GM23248 (cell line): ENCODE results near the gene CHRNA4. TPM values are rescaled to one million over a fixed set of nuclear protein-coding genes. Genes with fewer than 3 reads are reported as not detected.

Source experiments
- DNase-seq: peaks from one replicate; pipeline ENCODE4 v3.0.0-alpha.2; 2015
- H2AFZ ChIP-seq: fragments of 200-600 bp; sonication (generic); 2 replicates; pipeline ENCODE4 v1.6.1; 2016; ENCODE audit warnings: antibody characterized with exemption
- H3F3A ChIP-seq: fragments of 200-600 bp; sonication (generic); 2 replicates; pipeline ENCODE4 v1.6.1; 2016; ENCODE audit warnings: mild to moderate bottlenecking, antibody characterized with exemption, mixed run types; ENCODE audit not compliant: insufficient read depth
- H3K27ac ChIP-seq: fragments of 200-600 bp; sonication (generic); 2 replicates; pipeline ENCODE4 v1.5.1; 2016; ENCODE audit warnings: mild to moderate bottlenecking
- H3K27me3 ChIP-seq: fragments of 200-600 bp; sonication (generic); replicated peaks from 2 replicates; pipeline ENCODE4 v1.6.1; 2016; ENCODE audit warnings: mild to moderate bottlenecking; ENCODE audit not compliant: insufficient read depth
- H3K36me3 ChIP-seq: fragments of 200-600 bp; sonication (generic); 2 replicates; pipeline ENCODE4 v1.6.1; 2016; ENCODE audit warnings: low read depth, mild to moderate bottlenecking
- H3K4me1 ChIP-seq: fragments of 200-600 bp; sonication (generic); 2 replicates; pipeline ENCODE4 v1.6.1; 2016; ENCODE audit warnings: mild to moderate bottlenecking; ENCODE audit not compliant: insufficient read depth
- H3K4me2 ChIP-seq: fragments of 200-600 bp; sonication (generic); one replicate; pipeline ENCODE4 v1.6.1; 2016; ENCODE audit warnings: mild to moderate bottlenecking; ENCODE audit not compliant: unreplicated experiment
- H3K4me3 ChIP-seq: fragments of 200-600 bp; sonication (generic); 2 replicates; pipeline ENCODE4 v1.5.1; 2016; ENCODE audit warnings: mild to moderate bottlenecking
- H3K79me2 ChIP-seq: fragments of 200-600 bp; sonication (generic); 2 replicates; pipeline ENCODE4 v1.6.1; 2016; ENCODE audit warnings: mild to moderate bottlenecking; ENCODE audit not compliant: insufficient read depth
- H3K9ac ChIP-seq: fragments of 200-600 bp; sonication (generic); 2 replicates; pipeline ENCODE4 v1.6.1; 2016; ENCODE audit warnings: mild to moderate bottlenecking
- H3K9me2 ChIP-seq: fragments of 200-600 bp; sonication (generic); 2 replicates; pipeline ENCODE4 v1.6.1; 2016; ENCODE audit warnings: mixed run types, mild to moderate bottlenecking, moderate library complexity; ENCODE audit not compliant: insufficient read depth
- H3K9me3 ChIP-seq: fragments of 200-600 bp; sonication (generic); one replicate; pipeline ENCODE4 v1.6.1; 2017; ENCODE audit warnings: low read depth
- H4K20me1 ChIP-seq: fragments of 200-600 bp; sonication (generic); 2 replicates; pipeline ENCODE4 v1.6.0; 2016; ENCODE audit not compliant: insufficient read depth
- EZH2 ChIP-seq: fragments of 200-600 bp; sonication (generic); IDR thresholded peaks from 2 replicates; pipeline ENCODE4 v1.6.1; 2018; ENCODE audit warnings: antibody characterized with exemption, mild to moderate bottlenecking; ENCODE audit not compliant: insufficient read depth, poor library complexity, severe bottlenecking
- EZH2phosphoT487 ChIP-seq: fragments of 200-600 bp; sonication (generic); IDR thresholded peaks from 2 replicates; pipeline ENCODE4 v1.6.1; 2018; ENCODE audit warnings: antibody characterized with exemption, moderate library complexity, mild to moderate bottlenecking, low read depth; ENCODE audit not compliant: insufficient read depth
- WGBS, 2 experiments: methylation state at CpG; one replicate each; pipeline ENCODE4 v1.1.6; 2015 to 2017; ENCODE audit warnings: low lambda C conversion rate in 2 of 2, low coverage in 1 of 2; ENCODE audit errors: missing lambda C conversion rate in 2 of 2; 5-methylcytosine and 5-hydroxymethylcytosine counted together
- in situ Hi-C: fragments of 300-500 bp; cut with MboI; formaldehyde crosslinking; loops from 2 replicates; pipeline ENCODE4 v1.15.0; 2020
- polyA plus RNA-seq: library from polyadenylated mRNA; unstranded; fragments of >200 nt; fragmentation: Nextera tagmentation; extraction: Ambion mirVana; gene quantifications from 2 replicates; pipeline ENCODE4 v1.2.1, GENCODE V29; 2016
- total RNA-seq: library from RNA; depleted of rRNA; stranded (reverse); fragments of >200 nt; shearing (Covaris generic); gene quantifications from 2 replicates; pipeline ENCODE4 v1.2.3, GENCODE V29; 2014

CHRNA4 gene
- total and polyA plus RNA-seq, 2 experiments from 2014 or later = not detected

GRCh38 chr20:63350196-63350595 is 11.0 kb downstream of the CHRNA4 start:
- Histone ChIP-seq H2AFZ (no peak overlapping the region), H3K4me3 (no peak overlapping the region), H3K4me1 (no peaks in the 10 kb centered on the region), H4K20me1 (no peaks in the 10 kb centered on the region), H3K4me2 (no peak overlapping the region), H3F3A (no peaks in the 10 kb centered on the region), H3K9ac (no peak overlapping the region), H3K9me2 (no peaks in the 10 kb centered on the region), H3K27ac (no peak overlapping the region), H3K79me2 (no peaks in the 10 kb centered on the region), H3K27me3 (0 out of 2 replicates have a peak, but pooled peaks cover 3% of the 10 kb centered on the region), H3K36me3 (no peaks in the 10 kb centered on the region), H3K9me3 (no peaks in the 10 kb centered on the region)
- in situ Hi-C loops = no loop called here
- no peak for TF ChIP-seq EZH2phosphoT487
- TF ChIP-seq EZH2 = no peak
- WGBS, 2 experiments = 88 to 91% methylated on average over 21 to 32 of the region's 33 CpGs
- DNase-seq = no peak

- WGBS, 2 experiments = 78 to 82% methylated on average over 25 to 29 of the region's 29 CpGs
These were observed 11.6 kb downstream of the CHRNA4 start for GRCh38 chr20:63349516-63349895.

GRCh38 chr20:63348828-63349515 is 12.2 kb downstream of the CHRNA4 start:
- Histone ChIP-seq H3K36me3 (no peaks in the 10 kb centered on the region), H3K79me2 (no peaks in the 10 kb centered on the region), H2AFZ (no peak overlapping the region), H3K9me2 (no peaks in the 10 kb centered on the region), H3K4me1 (no peaks in the 10 kb centered on the region), H4K20me1 (no peaks in the 10 kb centered on the region), H3F3A (no peaks in the 10 kb centered on the region), H3K9ac (no peak overlapping the region), H3K27me3 (no peaks in the 10 kb centered on the region; the same call in 1 of the 2 replicates), H3K4me2 (no peak overlapping the region), H3K4me3 (no peak overlapping the region), H3K27ac (no peak overlapping the region), H3K9me3 (no peaks in the 10 kb centered on the region)
- in situ Hi-C loops = no loop called here
- no peak for DNase-seq
- TF ChIP-seq EZH2phosphoT487 (no peak), EZH2 (no peak)
- 70 to 72% methylated on average over 24 of the region's 29 CpGs for WGBS, 2 experiments

More at GRCh38 chr20:63349516-63349895, 11.6 kb downstream of the CHRNA4 start:
- H3K36me3 ChIP-seq = no peaks in the 10 kb centered on the region
- H3K4me1 ChIP-seq = no peaks in the 10 kb centered on the region
- H2AFZ ChIP-seq = no peak overlapping the region
- no peaks in the 10 kb centered on the region for H3K27me3 ChIP-seq
- no peak for DNase-seq
- H3K9me2 ChIP-seq = no peaks in the 10 kb centered on the region
- no peak overlapping the region for H3K27ac ChIP-seq
- no peak overlapping the region for H3K4me3 ChIP-seq
- H3K79me2 ChIP-seq = no peaks in the 10 kb centered on the region
- in situ Hi-C loops = no loop called here
- H3K4me2 ChIP-seq = no peak overlapping the region
- H4K20me1 ChIP-seq = no peaks in the 10 kb centered on the region
- TF ChIP-seq EZH2 (no peak), EZH2phosphoT487 (no peak)
- no peak overlapping the region for H3K9ac ChIP-seq
- no peaks in the 10 kb centered on the region for H3K9me3 ChIP-seq
- no peaks in the 10 kb centered on the region for H3F3A ChIP-seq

GRCh38 chr20:63347950-63348827 is 13.0 kb downstream of the CHRNA4 start:
- Histone ChIP-seq H3K9ac (no peak overlapping the region), H3K9me2 (no peaks in the 10 kb centered on the region), H3K4me2 (no peak overlapping the region), H3K27me3 (no peaks in the 10 kb centered on the region; the same call in 1 of the 2 replicates), H3F3A (no peaks in the 10 kb centered on the region), H4K20me1 (no peaks in the 10 kb centered on the region), H3K4me3 (no peak overlapping the region), H3K27ac (no peak overlapping the region), H3K36me3 (no peaks in the 10 kb centered on the region), H3K4me1 (no peaks in the 10 kb centered on the region), H3K79me2 (no peaks in the 10 kb centered on the region), H3K9me3 (no peaks in the 10 kb centered on the region), H2AFZ (no peak overlapping the region)
- DNase-seq = no peak
- no peak for TF ChIP-seq EZH2phosphoT487
- in situ Hi-C loops = no loop called here
- 71 to 72% methylated on average over 43 to 46 of the region's 46 CpGs for WGBS, 2 experiments
